PC-3 (cell line): ENCODE measurements around the gene CENPF.
"Not testable (repeated sequence)": the region's sequence is repeated elsewhere in the genome, so short reads cannot be mapped to it uniquely, and the experiment has no call there.

ENCODE experiments used
- EZH2 ChIP-seq: fragments of 300-600 bp; sonication (generic); IDR thresholded peaks from one replicate; pipeline ENCODE4 v1.6.1; 2017; ENCODE audit warnings: antibody characterized with exemption, mild to moderate bottlenecking, low read length; ENCODE audit not compliant: unreplicated experiment
- TF ChIP-seq, protein P1 (sequence below): fragments of 300-600 bp; sonication (generic); conservative IDR thresholded peaks from 2 replicates; pipeline ENCODE4 v1.5.1; 2017; ENCODE audit warnings: antibody characterized with exemption, low read depth, mild to moderate bottlenecking, low read length

DNA sequence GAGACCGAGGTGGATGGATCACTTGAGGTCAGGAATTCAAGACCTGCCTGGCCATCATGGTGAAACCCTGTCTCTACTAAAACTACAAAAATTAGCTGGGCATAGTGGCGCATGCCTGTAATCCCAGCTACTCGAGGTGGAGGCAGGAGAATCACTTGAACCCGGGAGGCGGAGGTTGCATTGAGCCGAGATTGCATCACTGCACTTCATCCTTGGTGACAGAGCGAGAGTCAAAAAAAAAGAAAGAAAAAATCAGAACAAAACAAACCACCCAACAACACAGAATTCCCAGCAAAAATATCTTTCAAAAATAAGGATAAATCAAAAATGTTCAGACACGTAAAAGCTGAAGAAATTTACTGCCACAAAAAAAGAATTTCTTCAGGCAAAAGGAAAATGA lies 11.1 kb upstream of the CENPF start:
- TF ChIP-seq EZH2: not testable (repeated sequence)
- TF ChIP-seq, protein P1, sequence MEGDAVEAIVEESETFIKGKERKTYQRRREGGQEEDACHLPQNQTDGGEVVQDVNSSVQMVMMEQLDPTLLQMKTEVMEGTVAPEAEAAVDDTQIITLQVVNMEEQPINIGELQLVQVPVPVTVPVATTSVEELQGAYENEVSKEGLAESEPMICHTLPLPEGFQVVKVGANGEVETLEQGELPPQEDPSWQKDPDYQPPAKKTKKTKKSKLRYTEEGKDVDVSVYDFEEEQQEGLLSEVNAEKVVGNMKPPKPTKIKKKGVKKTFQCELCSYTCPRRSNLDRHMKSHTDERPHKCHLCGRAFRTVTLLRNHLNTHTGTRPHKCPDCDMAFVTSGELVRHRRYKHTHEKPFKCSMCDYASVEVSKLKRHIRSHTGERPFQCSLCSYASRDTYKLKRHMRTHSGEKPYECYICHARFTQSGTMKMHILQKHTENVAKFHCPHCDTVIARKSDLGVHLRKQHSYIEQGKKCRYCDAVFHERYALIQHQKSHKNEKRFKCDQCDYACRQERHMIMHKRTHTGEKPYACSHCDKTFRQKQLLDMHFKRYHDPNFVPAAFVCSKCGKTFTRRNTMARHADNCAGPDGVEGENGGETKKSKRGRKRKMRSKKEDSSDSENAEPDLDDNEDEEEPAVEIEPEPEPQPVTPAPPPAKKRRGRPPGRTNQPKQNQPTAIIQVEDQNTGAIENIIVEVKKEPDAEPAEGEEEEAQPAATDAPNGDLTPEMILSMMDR: not testable (repeated sequence)
